HK-2 (cell line): ENCODE data around the gene CHMP4B.

ENCODE experiments used
- DNase-seq: peaks from one replicate; pipeline ENCODE4 v3.0.0-alpha.2; 2018; ENCODE audit not compliant: unreplicated experiment

The CHMP4B gene, protein sequence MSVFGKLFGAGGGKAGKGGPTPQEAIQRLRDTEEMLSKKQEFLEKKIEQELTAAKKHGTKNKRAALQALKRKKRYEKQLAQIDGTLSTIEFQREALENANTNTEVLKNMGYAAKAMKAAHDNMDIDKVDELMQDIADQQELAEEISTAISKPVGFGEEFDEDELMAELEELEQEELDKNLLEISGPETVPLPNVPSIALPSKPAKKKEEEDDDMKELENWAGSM

DNA sequence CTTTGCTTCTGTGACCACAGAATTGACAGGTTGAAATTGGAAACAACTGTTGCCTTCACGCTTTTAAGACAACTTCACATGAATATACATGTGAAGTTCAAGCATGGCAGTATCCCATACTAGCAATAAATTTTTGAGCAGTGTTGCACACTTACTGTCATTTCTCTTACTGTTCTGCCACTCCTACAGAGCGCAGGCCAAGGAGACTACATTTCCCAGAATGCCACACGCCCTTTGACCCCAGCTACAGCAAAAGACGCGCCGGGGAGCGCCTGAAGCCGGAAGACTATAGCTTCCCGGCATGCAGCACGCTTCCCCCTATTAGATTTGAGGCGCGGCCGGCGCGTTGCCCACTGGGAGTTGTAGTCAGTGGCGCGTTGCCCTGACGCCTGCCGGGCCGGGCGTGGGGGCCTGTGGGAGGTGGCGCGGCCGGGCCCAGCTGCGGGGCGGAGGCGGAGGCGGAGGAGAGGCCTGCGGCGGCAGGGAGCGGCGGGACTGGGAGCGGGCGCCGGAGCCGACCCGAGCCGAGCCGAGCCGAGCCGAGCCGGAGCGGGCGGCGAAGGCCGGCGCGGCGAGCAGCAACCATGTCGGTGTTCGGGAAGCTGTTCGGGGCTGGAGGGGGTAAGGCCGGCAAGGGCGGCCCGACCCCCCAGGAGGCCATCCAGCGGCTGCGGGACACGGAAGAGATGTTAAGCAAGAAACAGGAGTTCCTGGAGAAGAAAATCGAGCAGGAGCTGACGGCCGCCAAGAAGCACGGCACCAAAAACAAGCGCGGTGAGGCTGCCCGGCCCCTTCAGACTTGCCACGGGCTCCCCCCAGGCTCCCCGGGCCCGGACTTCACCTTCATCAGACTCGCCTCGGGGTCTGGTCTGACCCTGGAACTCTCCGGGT is at the start of gene CHMP4B:
Gene CHMP4B (plus strand): TSS at position 464 of the 891 bp plus-strand sequence. CDS start 121 bp downstream, at position 585.
- DNase-seq, result peak; percentile 100

DNA sequence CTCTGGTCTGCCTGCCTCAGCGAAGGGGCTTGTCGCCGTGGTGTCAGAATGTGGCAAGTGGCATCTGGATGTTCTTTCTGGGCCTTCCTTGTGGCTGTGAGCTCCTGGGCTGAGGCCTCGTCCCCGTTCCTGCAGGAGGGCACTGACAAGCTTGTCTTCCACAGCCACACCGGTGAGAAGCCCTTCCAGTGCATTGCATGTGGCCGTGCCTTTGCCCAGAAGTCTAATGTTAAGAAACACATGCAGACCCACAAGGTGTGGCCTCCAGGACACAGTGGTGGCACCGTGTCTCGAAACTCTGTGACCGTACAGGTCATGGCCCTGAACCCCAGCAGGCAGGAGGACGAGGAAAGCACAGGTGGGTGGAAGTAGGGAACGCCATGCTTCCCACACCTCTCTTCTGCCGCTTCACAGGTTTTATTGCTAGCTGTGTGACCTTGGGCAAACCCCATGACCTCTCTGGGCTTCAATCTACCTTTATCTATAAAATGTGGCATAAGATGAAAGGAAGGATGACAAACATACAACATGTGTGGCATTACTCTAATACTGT is 49.4 kb upstream of the CHMP4B start:
- DNase-seq, result no peak

DNA sequence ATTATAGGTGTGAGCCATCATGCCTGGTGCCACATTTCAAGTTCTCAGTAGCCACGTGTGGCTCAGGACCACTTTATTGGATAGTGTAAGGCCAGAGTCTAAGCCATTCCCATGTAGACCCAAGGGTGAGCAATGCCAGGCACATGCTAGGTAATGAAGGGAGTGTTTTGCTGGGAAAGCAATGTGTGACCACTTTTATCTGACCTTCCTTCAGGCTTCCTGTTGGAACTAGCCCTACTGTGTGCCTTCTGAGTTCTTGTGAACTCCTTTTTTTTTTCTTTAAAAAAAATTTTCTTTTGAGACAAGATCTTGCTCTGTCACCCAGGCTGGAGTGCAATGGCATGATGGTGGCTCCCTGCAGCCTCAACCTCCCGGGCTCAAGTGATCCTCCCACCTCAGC is 46.0 kb upstream of the CHMP4B start:
- DNase-seq, result no peak

DNA sequence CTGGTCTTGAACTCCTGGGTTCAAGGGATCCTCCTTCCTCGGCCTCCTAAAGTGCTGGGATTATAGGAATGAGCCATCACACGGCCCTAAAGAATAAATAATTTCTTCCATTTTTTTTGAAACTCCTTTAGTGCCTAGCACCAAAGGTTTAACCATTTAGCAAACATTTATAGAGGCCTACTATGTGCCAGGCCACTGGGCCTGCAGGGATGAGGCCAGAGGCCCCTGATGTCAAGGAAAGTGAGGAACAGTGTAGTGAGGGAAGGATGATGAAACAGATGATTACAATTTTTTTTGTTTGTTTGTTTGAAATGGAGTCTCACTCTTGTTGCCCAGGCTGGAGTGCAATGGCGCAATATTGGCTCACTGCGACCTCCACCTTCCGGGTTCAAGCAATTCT is 45.6 kb upstream of the CHMP4B start:
- DNase-seq, result no peak

DNA sequence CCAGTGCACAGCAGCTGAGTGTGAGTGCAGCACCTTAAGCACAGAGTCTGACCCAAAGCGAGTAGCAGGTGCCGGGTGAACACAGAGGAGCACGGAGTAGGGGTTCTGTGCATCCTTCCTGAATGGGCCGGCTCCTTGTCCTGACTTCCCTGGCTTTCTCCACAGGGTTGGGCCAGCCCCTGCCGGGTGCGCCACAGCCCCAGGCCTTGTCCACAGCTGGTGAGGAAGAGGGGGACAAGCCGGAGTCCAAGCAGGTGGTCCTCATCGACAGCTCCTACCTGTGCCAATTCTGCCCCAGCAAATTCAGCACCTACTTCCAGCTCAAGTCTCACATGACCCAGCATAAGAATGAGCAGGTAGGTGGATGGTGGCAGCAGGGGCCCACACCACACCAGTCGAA is 44.5 kb upstream of the CHMP4B start:
- DNase-seq, result no peak

DNA sequence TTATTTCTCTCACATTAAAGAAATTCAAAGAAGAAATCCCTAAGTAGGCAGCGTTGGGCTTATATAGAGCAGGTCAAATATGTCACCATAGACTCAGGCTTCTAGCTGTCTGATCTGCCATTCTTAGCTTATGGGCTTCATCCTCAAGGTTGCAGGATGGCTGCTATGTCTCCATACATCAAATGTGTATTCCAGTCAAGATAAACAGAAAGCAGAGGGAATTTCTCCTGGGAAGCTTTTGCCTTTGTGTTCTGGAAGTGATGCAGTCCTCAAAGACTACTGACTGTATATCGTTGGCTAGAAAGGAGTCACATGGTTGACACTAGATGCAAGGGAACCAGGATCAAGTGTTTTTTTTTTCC is 43.4 kb upstream of the CHMP4B start:
- DNase-seq, result no peak

DNA sequence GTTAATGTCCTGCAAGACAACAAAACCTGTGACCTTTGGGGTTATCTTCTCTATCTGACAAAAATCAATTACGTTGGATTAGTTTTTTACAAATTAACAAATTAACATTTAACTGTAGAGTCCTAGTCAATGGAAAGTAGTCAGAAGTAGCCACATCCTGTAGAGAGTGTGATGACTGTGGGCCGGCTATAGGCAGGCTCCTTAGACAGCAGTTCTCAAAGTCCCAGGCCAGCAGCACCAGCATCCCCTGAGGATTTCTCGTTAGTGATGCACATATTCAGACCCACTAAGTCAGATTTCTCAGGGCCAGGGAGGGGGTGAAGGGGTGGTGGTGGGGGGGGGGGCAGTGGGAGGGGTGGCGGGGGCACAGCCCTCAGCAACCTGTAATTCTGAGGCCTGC is 42.1 kb upstream of the CHMP4B start:
- no peak for DNase-seq

DNA sequence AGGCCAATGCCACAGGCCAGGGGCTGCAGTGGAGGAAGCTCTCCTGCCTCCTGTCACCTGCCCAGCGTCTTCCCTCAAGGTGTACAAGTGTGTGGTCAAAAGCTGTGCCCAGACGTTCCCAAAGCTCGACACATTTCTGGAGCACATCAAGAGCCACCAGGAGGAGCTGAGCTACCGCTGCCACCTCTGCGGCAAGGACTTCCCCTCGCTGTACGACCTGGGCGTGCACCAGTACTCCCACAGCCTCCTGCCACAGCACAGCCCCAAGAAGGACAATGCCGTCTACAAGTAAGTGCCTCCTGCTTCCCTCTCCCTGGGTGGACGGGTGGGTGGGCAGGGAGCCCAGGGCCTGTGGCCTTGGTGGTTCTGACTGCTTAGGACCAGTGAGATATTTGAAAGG is 41.1 kb upstream of the CHMP4B start:
- no peak for DNase-seq

DNA sequence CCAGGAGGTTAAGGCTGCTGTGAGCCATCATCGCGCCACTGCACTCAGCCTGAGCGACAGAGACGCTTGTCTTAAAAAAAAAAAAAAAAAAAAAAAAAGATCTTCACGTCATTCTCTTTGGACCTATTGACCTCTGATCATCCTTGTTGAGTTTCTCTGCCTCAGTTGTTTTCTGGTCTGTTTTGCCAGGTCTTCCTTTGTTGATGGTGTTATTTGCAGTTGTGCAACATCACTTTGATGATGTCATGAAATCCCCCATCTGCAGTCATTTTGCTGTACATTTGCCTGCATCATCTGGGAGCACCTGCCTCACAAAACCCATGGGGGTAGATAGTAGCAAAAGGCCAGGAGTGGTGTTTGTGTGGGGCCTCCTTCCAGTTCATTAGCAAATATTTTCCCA is 39.2 kb upstream of the CHMP4B start:
- DNase-seq, result no peak

DNA sequence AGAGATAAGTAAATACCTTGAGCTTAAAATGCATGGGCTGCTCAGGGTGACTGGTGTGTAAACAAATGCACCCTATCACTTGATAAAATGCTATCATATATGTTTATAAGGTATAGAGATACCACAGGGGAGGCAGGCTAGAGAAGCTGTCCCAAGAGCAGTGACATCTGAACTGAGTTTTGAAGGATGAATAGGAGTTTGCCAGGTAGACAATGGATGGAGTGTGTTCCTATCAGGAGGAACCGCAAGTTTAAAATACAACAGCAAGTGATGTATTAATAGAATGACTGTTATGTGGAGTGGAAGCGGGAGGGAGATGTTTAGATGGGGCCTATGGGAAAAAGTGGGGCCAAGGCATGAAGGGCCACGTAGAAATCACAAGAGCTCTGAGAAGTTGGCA is 38.7 kb upstream of the CHMP4B start:
- DNase-seq, result no peak

DNA sequence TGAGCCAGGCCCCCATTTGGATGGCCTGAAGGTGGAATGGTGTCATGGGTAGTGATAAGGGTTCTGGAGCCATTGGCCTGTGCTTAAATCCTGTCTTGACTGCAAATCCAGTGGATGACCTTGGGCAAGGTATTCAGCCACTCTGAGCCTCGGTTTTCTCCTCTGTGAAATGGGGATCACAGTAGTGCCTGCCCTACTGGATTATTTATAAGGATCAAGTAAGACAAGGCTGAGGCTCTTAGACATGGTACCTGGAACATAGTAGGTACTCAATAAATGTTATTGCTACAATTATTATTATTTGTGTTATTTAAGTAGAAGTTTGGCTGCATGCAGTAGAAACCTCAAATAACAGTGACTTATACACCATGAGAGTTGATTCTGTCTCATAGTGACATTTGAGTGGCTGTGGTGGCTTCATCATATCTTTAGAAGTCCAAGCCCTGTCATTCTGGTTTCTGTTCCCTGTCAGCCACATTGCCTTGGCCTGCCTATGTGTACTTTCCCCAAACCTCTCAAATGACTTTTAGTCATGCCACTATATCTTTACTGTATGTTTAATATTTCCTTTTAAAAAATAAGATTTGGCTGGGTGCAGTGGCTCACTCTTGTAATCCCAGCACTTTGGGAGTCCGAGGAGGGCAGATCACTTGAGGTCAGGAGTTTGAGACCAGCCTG is 37.6 kb upstream of the CHMP4B start:
- DNase-seq, result no peak

DNA sequence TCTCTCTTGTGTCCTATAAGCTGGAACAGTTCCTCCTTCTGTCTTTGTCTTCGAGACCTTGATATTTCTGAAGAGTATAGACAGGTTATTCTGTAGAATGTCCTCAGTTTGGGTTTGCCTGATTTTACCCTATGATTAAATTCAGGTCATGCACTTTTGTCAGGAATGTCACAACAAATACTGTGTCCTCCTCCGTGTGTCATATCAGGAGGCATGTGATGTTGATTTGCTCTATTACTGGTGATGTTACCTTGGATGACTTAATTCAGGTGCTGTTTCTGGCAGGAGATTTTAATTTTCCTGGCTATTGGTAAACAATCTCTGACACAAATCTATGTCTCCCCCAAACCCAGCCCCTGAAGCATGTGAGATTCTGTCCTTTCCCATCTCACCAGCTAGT is 33.3 kb upstream of the CHMP4B start:
- DNase-seq, result no peak

DNA sequence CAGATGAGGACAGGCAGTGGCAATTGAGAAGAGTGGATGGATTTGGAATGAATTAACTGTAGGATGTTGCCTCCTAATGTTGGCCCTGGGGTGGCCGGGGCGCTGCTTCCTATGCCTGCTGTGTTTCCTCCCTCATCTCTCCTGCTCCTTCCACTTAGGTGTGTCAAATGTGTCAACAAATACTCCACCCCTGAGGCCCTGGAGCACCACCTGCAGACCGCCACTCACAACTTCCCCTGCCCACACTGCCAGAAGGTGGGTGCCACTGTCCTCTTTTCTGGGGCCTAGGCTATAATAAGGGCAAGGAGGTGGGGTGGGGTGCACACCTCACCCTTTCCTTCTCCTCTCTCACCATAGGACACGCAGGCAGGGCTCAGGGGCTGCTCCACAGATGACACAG is 30.0 kb upstream of the CHMP4B start:
- no peak for DNase-seq

DNA sequence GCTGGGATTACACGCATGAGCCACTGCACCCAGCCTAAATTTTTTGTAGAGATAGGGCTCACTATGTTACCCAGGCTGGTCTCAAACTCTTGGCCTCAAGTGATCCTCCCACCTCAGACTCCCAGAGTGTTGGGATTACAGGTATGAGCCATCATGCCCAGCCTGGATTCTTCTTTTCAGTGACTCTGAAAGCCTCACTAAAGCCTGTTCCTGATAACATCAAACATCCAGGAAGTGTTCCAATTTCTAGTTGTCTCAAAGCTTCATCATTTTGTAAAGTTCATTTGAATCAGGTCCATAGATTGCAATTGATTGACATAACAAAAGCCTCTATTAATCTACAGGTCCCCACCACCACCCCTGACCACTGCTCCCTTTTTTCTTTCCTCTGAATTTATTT is 29.2 kb upstream of the CHMP4B start:
- no peak for DNase-seq

DNA sequence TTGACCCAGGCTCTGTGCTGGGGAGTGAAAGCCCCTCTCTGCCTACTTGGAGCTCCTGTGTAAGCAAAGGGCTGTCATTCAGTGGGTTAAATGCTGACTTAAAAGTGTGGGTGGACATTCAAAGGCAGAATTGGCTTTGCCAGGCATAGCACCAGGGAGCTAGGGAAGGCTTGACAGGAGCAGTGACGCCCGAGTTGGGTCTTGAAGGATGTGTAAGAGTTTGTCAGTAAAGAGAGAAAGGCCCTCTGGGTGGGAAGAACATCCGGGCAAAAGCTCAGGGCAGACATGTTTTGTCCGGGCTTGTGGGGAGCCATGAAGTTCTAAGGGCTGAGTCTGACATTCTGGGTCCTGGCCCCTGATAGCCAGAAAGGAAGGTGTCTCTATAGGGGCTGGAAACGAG is 27.9 kb upstream of the CHMP4B start:
- no peak for DNase-seq

DNA sequence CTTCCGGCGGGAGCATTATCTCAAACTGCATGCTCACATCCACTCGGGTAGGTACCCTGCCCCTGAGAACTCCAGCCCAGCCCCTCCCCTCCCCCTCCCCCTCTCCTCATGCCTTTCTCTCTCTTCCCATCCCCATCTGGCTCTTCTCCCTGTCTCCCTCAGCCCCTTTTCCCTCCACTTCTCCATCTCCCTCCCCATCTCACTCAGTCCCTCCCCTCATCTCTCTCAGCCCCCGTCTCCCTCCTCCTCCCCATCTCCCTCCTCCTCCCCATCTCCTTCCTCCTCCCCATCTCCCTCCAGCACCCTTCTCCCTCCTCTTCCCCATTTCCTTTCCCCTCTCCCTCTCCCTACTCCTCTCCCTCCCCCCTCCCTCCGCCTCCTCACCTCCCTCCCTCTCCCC is 27.3 kb upstream of the CHMP4B start:
- DNase-seq, result no peak

DNA sequence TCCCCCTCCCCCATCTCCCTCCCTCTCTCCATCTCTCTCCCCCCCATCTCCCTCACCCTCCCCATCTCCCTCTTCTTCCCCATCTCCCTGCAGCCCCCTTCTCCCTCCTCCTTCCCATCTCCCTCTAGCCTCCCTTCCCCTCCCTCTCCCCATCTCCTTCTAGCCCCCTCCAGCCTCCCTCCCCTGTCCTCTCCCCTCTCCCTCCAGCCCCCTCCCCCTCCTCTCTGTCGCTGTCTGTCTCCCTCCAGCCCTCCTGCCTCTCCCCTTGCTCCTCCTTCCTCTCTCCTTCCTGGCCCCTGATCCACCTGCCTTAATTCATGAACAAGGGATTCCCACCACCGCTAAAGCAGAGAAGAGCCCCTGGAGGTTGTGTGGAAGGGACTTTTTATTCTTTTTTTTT is 26.9 kb upstream of the CHMP4B start:
- no peak for DNase-seq

DNA sequence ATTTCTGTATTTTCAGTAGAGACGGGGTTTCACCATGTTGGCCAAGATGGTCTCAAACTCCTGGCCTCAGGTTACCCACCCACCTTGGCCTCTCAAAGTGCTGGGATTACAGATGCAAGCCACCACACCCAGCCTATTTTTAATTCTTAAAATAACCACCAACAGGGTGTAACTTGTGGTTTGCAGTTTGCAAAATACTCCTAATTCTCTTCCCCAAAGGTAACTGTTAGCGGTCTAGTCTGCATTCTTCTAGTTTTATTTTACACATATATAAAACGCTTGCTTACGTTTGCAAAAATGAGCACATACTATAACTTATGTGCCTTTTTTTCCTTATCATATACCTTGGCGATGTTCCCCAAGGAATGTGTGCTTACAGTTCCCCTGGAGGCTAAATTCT is 25.6 kb upstream of the CHMP4B start:
- no peak for DNase-seq

DNA sequence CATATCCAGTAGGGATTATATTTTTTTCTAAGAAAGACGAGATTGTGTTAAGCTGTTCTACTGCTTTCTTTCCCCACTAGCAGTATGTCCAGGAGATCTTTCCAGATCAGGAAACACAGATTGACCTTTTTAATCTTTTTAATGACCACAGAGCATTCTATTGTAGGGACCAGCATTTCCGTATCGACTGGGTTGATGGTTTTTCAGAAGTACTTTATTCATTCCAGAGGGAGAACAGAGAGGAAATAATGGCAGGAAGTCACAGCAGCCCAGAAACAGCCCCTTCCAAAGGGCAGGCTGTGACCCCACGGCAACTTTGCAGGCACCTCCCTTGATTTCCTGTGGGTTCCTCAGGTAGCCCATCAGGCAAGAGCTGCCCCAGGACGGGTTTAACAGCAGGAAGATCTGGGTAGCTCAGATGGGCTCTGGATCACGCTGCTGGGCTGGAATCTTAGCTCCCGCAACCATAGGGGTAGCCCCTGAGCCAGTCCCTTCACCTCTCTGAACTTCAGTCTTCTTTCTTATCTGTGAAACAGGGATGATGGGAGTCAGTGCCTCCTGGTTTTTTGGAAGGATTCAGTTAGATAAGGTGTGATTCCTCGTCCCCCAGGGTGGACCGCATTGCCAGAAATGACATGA is 23.8 kb upstream of the CHMP4B start:
- DNase-seq, result no peak

DNA sequence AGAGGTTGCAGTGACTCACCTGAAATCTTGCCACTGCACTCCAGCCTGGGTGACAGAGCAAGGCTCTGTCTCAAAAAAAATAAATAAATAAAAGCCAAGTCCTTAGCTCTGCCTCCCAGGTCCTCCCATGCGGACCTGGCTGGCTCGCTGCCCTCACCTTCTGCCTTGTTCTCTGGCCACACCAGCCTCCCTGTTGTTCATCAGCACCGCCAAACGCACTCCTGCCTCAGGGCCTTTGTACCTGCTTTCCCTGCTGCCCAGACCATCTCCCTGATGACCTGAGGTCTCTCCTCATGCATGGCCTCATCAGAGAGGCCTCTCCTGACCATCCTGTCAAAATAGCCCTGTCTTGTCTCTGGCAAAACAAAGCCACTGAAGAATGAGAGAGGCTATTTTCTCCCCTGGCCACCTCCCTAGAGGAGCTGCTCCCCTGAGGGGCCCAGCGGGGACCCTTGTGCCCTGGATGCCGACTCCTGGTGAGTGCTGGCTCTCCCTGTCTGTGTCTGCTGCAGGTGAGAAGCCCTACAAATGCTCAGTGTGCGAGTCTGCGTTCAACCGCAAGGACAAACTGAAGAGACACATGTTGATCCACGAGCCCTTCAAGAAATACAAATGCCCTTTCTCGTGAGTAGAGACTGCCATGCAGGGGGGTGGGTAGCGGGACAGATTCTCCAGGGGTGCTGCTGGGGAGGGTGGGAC is 22.6 kb upstream of the CHMP4B start:
- DNase-seq, result no peak

DNA sequence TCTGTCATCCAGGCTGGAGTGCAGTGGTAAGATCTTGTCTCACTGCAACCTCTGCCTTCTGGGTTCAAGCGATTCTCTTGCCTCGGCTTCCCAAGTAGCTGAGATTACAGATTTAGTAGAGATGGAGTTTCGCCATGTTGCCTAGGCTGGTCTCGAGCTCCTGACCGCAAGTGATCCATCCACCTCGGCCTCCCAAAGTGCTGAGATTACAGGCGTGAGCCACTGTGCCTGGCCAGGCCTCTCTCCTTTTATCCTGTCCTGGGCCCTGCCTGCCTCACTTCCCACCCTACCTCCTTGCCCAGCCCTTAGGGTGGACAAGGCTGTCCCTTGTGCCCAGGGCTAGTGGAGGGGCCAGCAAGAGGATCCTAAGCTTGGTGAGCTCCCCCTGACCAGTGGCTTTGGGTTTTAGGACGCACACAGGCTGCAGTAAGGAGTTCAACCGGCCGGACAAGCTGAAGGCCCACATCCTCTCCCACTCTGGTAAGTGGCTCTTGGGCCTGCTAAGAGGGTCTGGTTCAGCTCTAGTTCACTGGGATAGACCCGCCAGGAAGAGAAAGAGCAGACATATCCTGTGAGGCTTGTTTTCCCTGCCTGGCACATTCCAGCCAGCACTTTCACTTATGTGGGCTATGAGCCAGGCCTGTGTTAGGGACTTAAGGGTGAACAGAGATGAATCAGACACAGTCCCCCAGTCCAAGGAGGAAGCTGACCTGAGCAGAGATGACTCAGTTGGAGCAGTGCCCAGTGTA is 21.9 kb upstream of the CHMP4B start:
- DNase-seq, result peak; percentile 94
